OCI-LY1 (cell line): ENCODE measurements around the gene CCDC102A.

Source experiments
- H2AFZ ChIP-seq: fragments of 200-600 bp; sonication (generic), shearing (Covaris generic); 2 replicates; pipeline ENCODE4 v1.6.0; 2014; ENCODE audit warnings: antibody characterized with exemption, mild to moderate bottlenecking, low read length
- H3F3A ChIP-seq: fragments of 200-600 bp; sonication (generic), shearing (Covaris generic); 2 replicates; pipeline ENCODE4 v1.6.0; 2014; ENCODE audit warnings: mild to moderate bottlenecking, antibody characterized with exemption, low read length, moderate library complexity; ENCODE audit not compliant: insufficient read depth
- H3K27ac ChIP-seq: fragments of 200-600 bp; sonication (generic); 2 replicates; pipeline ENCODE4 v1.5.1; 2014; ENCODE audit warnings: low read length, mixed run types, mild to moderate bottlenecking, low read depth; ENCODE audit not compliant: poor library complexity, severe bottlenecking
- H3K27me3 ChIP-seq: fragments of 200-600 bp; sonication (generic); 2 replicates; pipeline ENCODE4 v1.6.0; 2014; ENCODE audit warnings: antibody characterized with exemption, mild to moderate bottlenecking, low read length, moderate library complexity; ENCODE audit not compliant: insufficient read depth
- H3K36me3 ChIP-seq: fragments of 200-600 bp; sonication (generic); 2 replicates; pipeline ENCODE4 v1.6.1; 2014; ENCODE audit warnings: mild to moderate bottlenecking, antibody characterized with exemption, low read length, moderate library complexity, mixed read lengths; ENCODE audit not compliant: insufficient read depth
- H3K4me1 ChIP-seq: fragments of 200-600 bp; sonication (generic); 2 replicates; pipeline ENCODE4 v1.5.1; 2014; ENCODE audit warnings: mild to moderate bottlenecking, low read length, moderate library complexity; ENCODE audit not compliant: insufficient read depth, severe bottlenecking
- H3K4me2 ChIP-seq: fragments of 200-600 bp; sonication (generic), shearing (Covaris generic); 2 replicates; pipeline ENCODE4 v1.6.1; 2014; ENCODE audit warnings: low read length
- H3K4me3 ChIP-seq: fragments of 200-600 bp; sonication (generic); 2 replicates; pipeline ENCODE4 v1.5.1; 2014; ENCODE audit warnings: low read length, low read depth, mild to moderate bottlenecking, mixed read lengths; ENCODE audit not compliant: poor library complexity, severe bottlenecking
- H3K79me2 ChIP-seq: fragments of 200-600 bp; shearing (Covaris generic); 2 replicates; pipeline ENCODE4 v1.6.1; 2016; ENCODE audit warnings: mixed run types, low read length, mixed read lengths; ENCODE audit not compliant: insufficient read depth
- H3K9ac ChIP-seq: fragments of 200-600 bp; sonication (generic), shearing (Covaris generic); 2 replicates; pipeline ENCODE4 v1.6.1; 2014; ENCODE audit warnings: mild to moderate bottlenecking, low read length, mixed read lengths
- H3K9me2 ChIP-seq: fragments of 200-600 bp; sonication (generic), shearing (Covaris generic); 2 replicates; pipeline ENCODE4 v1.6.1; 2014; ENCODE audit warnings: low read depth, mild to moderate bottlenecking, low read length, mixed read lengths
- H3K9me3 ChIP-seq: fragments of 200-600 bp; shearing (Covaris generic); 2 replicates; pipeline ENCODE4 v1.6.1; 2014; ENCODE audit warnings: low read length, mixed read lengths
- H4K20me1 ChIP-seq: fragments of 200-600 bp; sonication (generic), shearing (Covaris generic); 2 replicates; pipeline ENCODE4 v1.6.0; 2016; ENCODE audit warnings: mild to moderate bottlenecking, low read length; ENCODE audit not compliant: insufficient read depth
- CTCF ChIP-seq: fragments of 200-600 bp; sonication (generic), shearing (Covaris generic); IDR thresholded peaks from 2 replicates; pipeline ENCODE4 v1.5.1; 2017; ENCODE audit warnings: mild to moderate bottlenecking, antibody characterized with exemption, low read length, moderate library complexity, mixed read lengths
- EZH2 ChIP-seq: fragments of 200-600 bp; sonication (generic), shearing (Covaris generic); IDR thresholded peaks from 2 replicates; pipeline ENCODE4 v1.8.0; 2017; ENCODE audit warnings: borderline replicate concordance, mixed run types, mild to moderate bottlenecking, antibody characterized with exemption, low read length, moderate library complexity, mixed read lengths

CCDC102A gene

GRCh38 chr16:57565461-57565860 is 29.1 kb upstream of the CCDC102A start:
- Histone ChIP-seq H3F3A (no peaks in the 10 kb centered on the region), H3K27ac (no peak overlapping the region), H3K79me2 (no peaks in the 10 kb centered on the region), H3K36me3 (no peaks in the 10 kb centered on the region), H4K20me1 (no peaks in the 10 kb centered on the region), H2AFZ (no peak overlapping the region), H3K9me2 (no peaks in the 10 kb centered on the region), H3K9ac (no peak overlapping the region), H3K4me1 (no peaks in the 10 kb centered on the region), H3K4me2 (no peak overlapping the region), H3K9me3 (no peaks in the 10 kb centered on the region), H3K27me3 (no peaks in the 10 kb centered on the region; the same call in 1 of the 2 replicates), H3K4me3 (no peak overlapping the region)
- TF ChIP-seq CTCF, result no peak
- no peak for TF ChIP-seq EZH2

GRCh38 chr16:57564571-57565270 is 28.4 kb upstream of the CCDC102A start:
- Histone ChIP-seq H3K4me2 (no peak overlapping the region), H3K4me3 (no peak overlapping the region), H2AFZ (no peak overlapping the region)

GRCh38 chr16:57563761-57564160 is 27.4 kb upstream of the CCDC102A start:
- no peaks in the 10 kb centered on the region for H3K36me3 ChIP-seq
- no peaks in the 10 kb centered on the region for H3K79me2 ChIP-seq
- no peaks in the 10 kb centered on the region; the same call in 1 of the 2 replicates for H3K27me3 ChIP-seq
- H3K9me2 ChIP-seq, result no peaks in the 10 kb centered on the region
- H2AFZ ChIP-seq, result no peak overlapping the region
- no peaks in the 10 kb centered on the region for H4K20me1 ChIP-seq
- no peak overlapping the region for H3K27ac ChIP-seq
- no peak overlapping the region for H3K4me2 ChIP-seq
- H3F3A ChIP-seq, result no peaks in the 10 kb centered on the region
- no peak overlapping the region for H3K4me3 ChIP-seq
- H3K9ac ChIP-seq, result no peak overlapping the region
- no peaks in the 10 kb centered on the region for H3K4me1 ChIP-seq
- H3K9me3 ChIP-seq, result no peaks in the 10 kb centered on the region
- TF ChIP-seq CTCF (no peak), EZH2 (no peak)

More at GRCh38 chr16:57564571-57565270, 28.4 kb upstream of the CCDC102A start:
- H4K20me1 ChIP-seq, result no peaks in the 10 kb centered on the region
- H3F3A ChIP-seq, result no peaks in the 10 kb centered on the region
- no peaks in the 10 kb centered on the region for H3K9me3 ChIP-seq
- H3K27ac ChIP-seq, result no peak overlapping the region
- TF ChIP-seq EZH2 (no peak), CTCF (no peak)
- no peak overlapping the region for H3K9ac ChIP-seq
- H3K36me3 ChIP-seq, result no peaks in the 10 kb centered on the region
- H3K4me1 ChIP-seq, result no peaks in the 10 kb centered on the region
- H3K79me2 ChIP-seq, result no peaks in the 10 kb centered on the region
- H3K9me2 ChIP-seq, result no peaks in the 10 kb centered on the region
- H3K27me3 ChIP-seq, result no peaks in the 10 kb centered on the region; the same call in 1 of the 2 replicates
